ENCODE data around the gene DTHD1.

Gene DTHD1

GRCh38 chr4:36328130-36328529, 46.7 kb downstream of the DTHD1 start:
- H3K27me3 Mint-ChIP-seq (ENCODE audit: low read depth) = no peaks in the 10 kb centered on the region
- no peaks in the 10 kb centered on the region for H3K36me3 Mint-ChIP-seq (ENCODE audit: low read depth)
- no peak overlapping the region for H3K4me3 Mint-ChIP-seq
- no peak overlapping the region for H3K27ac Mint-ChIP-seq
- no peaks in the 10 kb centered on the region for H3K9me3 Mint-ChIP-seq
- no peaks in the 10 kb centered on the region for H3K4me1 Mint-ChIP-seq
- no peak for TF ChIP-seq CTCF (IDR thresholded peaks at IDR 0.05; ENCODE audit: unreplicated experiment in 3 of 3)

GRCh38 chr4:36329228-36329627, 47.8 kb downstream of the DTHD1 start:
- Mint-ChIP-seq H3K4me1 (no peaks in the 10 kb centered on the region), H3K27ac (no peak overlapping the region), H3K27me3 (ENCODE audit: low read depth) (no peaks in the 10 kb centered on the region), H3K9me3 (no peaks in the 10 kb centered on the region), H3K36me3 (ENCODE audit: low read depth) (no peaks in the 10 kb centered on the region), H3K4me3 (no peak overlapping the region)
- TF ChIP-seq CTCF (IDR thresholded peaks at IDR 0.05; ENCODE audit: unreplicated experiment in 3 of 3) = no peak

GRCh38 chr4:36330796-36331195, 49.4 kb downstream of the DTHD1 start:
- Mint-ChIP-seq H3K27me3 (ENCODE audit: low read depth) (no peaks in the 10 kb centered on the region), H3K9me3 (no peaks in the 10 kb centered on the region), H3K36me3 (ENCODE audit: low read depth) (no peaks in the 10 kb centered on the region), H3K4me3 (no peak overlapping the region), H3K4me1 (no peaks in the 10 kb centered on the region), H3K27ac (no peak overlapping the region)
- TF ChIP-seq CTCF (IDR thresholded peaks at IDR 0.05; ENCODE audit: unreplicated experiment in 3 of 3) = no peak

- H3K36me3 Mint-ChIP-seq (ENCODE audit: low read depth) = no peaks in the 10 kb centered on the region
- no peak overlapping the region for H3K27ac Mint-ChIP-seq
- TF ChIP-seq CTCF (IDR thresholded peaks at IDR 0.05; ENCODE audit: unreplicated experiment in 3 of 3) = no peak
- H3K4me3 Mint-ChIP-seq = no peak overlapping the region
- no peaks in the 10 kb centered on the region for H3K9me3 Mint-ChIP-seq
- peaks cover 4% of the 10 kb centered on the region for H3K27me3 Mint-ChIP-seq (ENCODE audit: low read depth)
- no peaks in the 10 kb centered on the region for H3K4me1 Mint-ChIP-seq
Measured at GRCh38 chr4:36332023-36332781, 50.8 kb downstream of the DTHD1 start.

- no peak overlapping the region for H3K4me3 Mint-ChIP-seq
- H3K27me3 Mint-ChIP-seq (ENCODE audit: low read depth) = peaks cover 4% of the 10 kb centered on the region
- no peaks in the 10 kb centered on the region for H3K4me1 Mint-ChIP-seq
- H3K36me3 Mint-ChIP-seq (ENCODE audit: low read depth) = no peaks in the 10 kb centered on the region
- no peak overlapping the region for H3K27ac Mint-ChIP-seq
- no peak for TF ChIP-seq CTCF (IDR thresholded peaks at IDR 0.05; ENCODE audit: unreplicated experiment in 3 of 3)
- H3K9me3 Mint-ChIP-seq = no peaks in the 10 kb centered on the region
Measured at GRCh38 chr4:36332782-36333131, 51.3 kb downstream of the DTHD1 start.

GRCh38 chr4:36333303-36333877, 52.0 kb downstream of the DTHD1 start:
- TF ChIP-seq CTCF (IDR thresholded peaks at IDR 0.05; ENCODE audit: unreplicated experiment in 3 of 3) = no peak
- no peaks in the 10 kb centered on the region for H3K36me3 Mint-ChIP-seq (ENCODE audit: low read depth)
- no peaks in the 10 kb centered on the region for H3K4me1 Mint-ChIP-seq
- no peak overlapping the region for H3K27ac Mint-ChIP-seq
- H3K4me3 Mint-ChIP-seq = no peak overlapping the region
- H3K9me3 Mint-ChIP-seq = no peaks in the 10 kb centered on the region
- H3K27me3 Mint-ChIP-seq (ENCODE audit: low read depth) = peaks cover 4% of the 10 kb centered on the region

All from nephron (organoid).